HG03097 (cell line): ENCODE data around the gene NKD2.

ENCODE experiments used
- ATAC-seq: cut with Tn5 transposase; IDR thresholded peaks from one replicate; pipeline ENCODE4 v1.9.1; 2021; ENCODE audit not compliant: unreplicated experiment, low FRiP score

NKD2 gene

GRCh38 chr5:978054-978453, 30.5 kb upstream of the NKD2 start:
- no peak for ATAC-seq

- no peak for ATAC-seq
These were observed 29.9 kb upstream of the NKD2 start for GRCh38 chr5:978693-979092.

DNA sequence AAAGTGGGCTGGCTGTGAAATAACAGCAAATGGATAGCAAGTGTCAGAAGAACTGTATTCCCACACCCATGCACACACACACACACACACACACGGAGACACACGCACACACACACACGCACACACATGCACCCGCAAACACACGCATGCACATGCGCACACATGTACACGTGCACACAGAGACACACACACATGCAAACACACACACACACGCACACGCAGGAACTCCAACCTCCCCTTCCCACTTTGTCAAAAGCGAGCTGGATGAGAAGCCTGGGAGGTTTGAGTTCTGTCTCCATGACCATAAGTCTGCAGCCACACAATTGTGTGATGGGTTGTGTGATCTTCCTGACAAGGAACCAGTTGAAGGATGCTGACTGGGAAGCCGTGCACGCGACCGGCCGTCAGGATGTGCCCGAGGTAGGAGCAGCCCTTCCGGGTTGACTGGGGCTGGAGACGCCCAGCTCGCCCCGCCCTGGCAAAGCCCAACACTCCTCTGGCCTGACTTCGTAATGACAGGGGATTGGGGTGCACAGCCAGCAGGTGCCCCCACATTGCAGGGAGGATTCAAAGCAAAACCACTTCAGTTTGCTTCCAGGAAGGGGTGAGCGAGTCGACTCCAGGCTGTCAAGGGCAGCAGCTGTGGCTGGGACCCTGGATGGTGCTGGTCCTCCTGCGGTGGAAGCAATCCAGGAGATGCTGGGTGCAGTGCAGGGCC, 29.3 kb upstream of the NKD2 start:
- ATAC-seq, result no peak

- ATAC-seq, result no peak
These were observed 28.5 kb upstream of the NKD2 start for GRCh38 chr5:980001-980588.

- ATAC-seq, result no peak
These were observed 27.6 kb upstream of the NKD2 start for GRCh38 chr5:980966-981365.

DNA sequence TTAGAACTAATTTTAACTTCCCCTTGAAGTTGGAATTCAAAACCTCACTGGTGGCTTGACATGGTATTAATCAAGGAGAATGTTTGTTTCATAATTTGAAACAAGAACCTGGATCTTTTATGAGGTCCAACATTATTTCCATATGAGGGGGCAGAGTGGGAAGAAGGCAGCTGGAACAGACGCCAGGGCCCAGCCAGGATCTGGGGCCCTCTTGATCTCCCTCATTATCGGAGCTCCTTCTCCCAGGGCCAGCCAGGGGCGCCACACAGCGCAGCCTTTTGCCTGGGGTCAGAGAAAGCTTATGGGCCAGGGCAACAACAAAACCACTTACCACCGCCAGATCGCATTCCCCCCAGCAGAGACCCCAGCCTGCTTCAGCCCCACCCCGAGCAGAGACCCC, 27.1 kb upstream of the NKD2 start:
- no peak for ATAC-seq

- no peak for ATAC-seq
These were observed 26.0 kb upstream of the NKD2 start for GRCh38 chr5:982377-983237.

- no peak for ATAC-seq
These were observed 25.4 kb upstream of the NKD2 start for GRCh38 chr5:983238-983524.

DNA sequence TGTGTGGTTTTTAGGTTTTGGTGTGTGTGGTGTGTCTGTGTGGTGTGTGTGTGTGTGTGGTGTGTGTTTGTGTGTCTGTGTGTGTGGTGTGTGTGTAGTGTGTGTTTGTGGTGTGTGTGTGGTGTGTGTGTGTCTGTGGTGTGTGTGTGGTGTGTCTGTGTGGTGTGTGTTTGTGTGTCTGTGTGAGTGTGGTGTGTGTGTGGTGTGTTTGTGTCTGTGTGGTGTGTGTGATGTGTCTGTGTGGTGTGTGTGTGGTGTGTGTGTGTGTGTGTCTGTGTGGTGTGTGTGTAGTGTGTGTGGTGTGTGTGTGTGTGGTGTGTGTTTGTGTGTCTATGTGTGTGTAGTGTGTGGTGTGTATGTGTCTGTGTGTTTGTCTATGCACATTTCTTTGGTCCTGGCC, 25.0 kb upstream of the NKD2 start:
- ATAC-seq, result no peak

- ATAC-seq, result no peak
These were observed 23.8 kb upstream of the NKD2 start for GRCh38 chr5:984774-985173.

DNA sequence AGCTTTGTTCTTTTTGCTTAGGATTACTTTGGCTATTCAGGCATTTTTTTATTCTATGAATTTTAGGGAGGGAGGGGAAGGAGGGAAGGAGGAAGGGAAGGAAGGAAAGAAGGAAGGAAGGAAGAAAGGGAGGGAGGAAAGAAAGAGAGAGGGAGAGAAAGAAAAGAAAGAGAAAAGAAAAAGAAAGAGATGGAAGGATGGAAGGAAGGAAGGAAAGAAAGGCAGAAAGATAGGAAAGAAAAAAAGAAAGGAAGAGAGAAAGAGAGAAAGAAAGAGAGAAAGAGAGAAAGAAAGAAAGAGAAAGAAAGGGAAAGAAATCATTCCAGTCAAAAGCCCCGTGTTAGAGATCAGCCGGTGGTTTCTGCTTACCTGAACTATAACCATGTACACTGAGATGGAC, 20.8 kb upstream of the NKD2 start:
- ATAC-seq, result no peak

DNA sequence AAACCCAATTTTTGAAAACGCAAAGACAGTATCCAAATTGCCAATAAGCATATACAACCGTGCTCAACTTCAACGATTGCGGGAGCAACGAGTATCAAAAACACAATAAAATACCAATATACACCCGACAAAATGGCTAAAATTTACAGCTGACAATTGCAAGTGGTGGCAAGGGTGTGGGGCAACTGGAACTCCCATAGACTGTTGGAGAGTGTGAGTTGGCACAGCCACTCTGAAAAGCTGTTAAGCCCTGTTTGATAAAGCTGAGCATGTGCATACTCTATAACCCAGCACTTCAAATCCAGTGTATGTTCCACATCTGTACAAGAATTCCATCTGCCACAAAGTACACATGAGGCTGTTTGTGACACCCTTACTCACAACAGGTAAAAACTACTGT, 20.3 kb upstream of the NKD2 start:
- no peak for ATAC-seq

- ATAC-seq, result no peak
These were observed 18.6 kb upstream of the NKD2 start for GRCh38 chr5:989961-990530.

DNA sequence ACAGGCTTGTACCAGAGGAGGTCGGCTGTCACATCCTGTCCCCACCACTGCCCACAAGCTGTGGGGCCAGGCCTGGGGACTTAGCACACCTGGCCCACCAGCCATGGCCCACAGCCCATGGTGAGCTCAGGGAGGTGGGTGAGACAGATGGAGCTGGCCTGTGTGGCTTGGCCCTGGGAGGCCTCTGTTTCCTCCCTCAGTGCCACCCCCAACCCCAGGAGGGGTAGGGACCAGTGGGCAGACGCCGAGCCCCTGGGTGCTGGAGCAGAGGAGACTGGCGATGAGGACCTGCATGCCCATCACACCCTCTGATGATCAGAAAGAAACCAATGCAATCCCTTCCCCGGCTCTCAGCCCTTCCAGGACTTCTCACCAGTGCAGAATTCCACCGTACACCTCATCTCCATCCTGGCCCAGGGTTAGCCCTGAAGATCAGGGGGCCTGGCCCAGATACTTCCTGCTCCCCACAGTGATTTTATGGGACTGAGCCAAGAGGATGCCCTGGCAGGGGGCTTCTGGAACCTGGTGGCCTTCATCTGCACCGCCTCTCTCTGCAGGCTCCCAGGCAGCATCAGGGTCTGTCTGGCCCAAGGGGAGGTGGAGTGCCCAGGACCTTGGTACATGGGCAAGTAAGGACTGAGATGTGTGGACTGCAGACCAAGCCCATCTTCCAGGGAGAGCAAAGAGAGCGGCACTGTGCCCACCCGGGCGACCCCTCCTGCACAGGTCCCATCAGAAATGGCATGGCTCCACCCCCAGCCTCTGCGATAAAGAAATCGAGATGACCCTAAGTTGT, 16.9 kb upstream of the NKD2 start:
- no peak for ATAC-seq

- ATAC-seq, result no peak
These were observed 14.4 kb upstream of the NKD2 start for GRCh38 chr5:994272-994607.

GRCh38 chr5:994821-995220, 13.8 kb upstream of the NKD2 start:
- no peak for ATAC-seq

- ATAC-seq, result no peak
These were observed 13.3 kb upstream of the NKD2 start for GRCh38 chr5:995318-995717.

DNA sequence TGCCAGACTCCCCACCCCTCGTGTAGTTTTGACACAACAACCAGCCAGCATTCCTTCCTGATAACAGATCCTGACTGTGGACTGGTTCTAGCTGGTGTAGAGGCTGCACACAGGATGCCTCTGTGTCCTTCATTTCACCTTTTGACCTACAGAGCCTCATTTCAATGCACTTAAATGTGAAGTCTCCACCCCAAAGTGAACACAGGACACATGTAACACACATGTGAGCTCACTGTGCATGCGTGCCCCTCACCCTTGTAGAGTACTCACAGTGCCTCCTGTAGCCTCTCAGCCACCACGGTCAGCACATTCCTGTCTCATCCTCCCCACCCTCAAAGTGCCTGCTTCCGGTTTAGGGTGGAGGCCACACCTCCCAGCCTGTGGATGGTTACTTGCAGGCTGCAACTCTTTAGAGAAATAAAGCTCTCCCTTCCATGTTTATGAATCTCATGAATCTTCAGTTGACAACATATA, 11.6 kb upstream of the NKD2 start:
- ATAC-seq, result no peak

- no peak for ATAC-seq
These were observed 10.9 kb upstream of the NKD2 start for GRCh38 chr5:997711-998110.

DNA sequence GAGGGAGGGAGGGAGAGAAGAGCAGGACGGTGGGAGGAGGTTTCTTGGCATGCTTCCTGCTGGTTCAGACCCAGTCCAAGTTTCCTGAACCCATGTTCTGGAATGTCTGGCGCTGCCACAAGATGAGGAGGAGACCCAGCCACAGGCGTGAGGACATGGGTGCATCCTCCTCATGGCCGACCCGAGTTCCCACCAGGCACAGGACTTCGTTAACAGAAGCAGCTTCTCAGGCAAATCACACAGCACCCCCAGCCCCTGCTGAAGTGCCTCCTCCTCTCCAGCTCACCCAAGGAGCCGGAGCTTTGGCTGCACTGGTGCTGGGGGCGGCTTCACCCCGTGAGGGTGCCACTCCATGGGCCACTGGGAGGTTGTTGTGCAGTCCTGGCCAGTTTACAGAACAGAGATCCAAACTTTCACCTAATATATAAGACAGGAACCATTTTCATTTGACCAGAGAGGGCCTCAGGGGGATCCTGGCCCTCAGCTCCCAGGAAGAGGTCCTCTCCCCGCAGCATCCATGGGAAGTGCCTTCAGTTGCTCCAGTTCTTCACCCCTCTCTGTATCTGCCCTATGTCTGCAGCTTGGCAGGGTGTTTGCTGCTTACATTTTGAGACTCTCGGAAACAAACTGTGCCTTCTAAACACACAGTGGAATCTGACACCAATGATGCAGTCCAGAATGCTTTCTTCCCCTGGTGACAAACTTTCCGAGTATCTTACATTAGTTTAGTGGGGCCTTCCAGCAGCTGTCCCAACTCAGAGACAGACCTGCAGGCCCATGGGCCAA, 10.2 kb upstream of the NKD2 start:
- ATAC-seq, result no peak
